GM12864 (cell line): ENCODE data around the gene SARDH.

Experiments used
- DNase-seq: peaks from one replicate; pipeline ENCODE4 v3.0.0-alpha.2; 2011; ENCODE audit warnings: low read depth
- H3K4me3 ChIP-seq: 2 replicates; pipeline ENCODE4 v1.5.1; 2011; ENCODE audit warnings: mild to moderate bottlenecking, low read depth, low read length, control low read depth
- CTCF ChIP-seq: IDR thresholded peaks from 2 replicates; pipeline ENCODE4 v1.5.1; 2011; ENCODE audit warnings: low read depth, mild to moderate bottlenecking, moderate library complexity, low read length, control low read depth, inconsistent platforms; ENCODE audit errors: missing control alignments

The SARDH gene

GRCh38 chr9:133701981-133702797 is 36.0 kb downstream of the SARDH start:
- TF ChIP-seq CTCF = no peak
- no peak for DNase-seq
- no peak overlapping the region for H3K4me3 ChIP-seq

GRCh38 chr9:133701321-133701980 is 36.7 kb downstream of the SARDH start:
- no peak for DNase-seq
- H3K4me3 ChIP-seq = no peak overlapping the region
- no peak for TF ChIP-seq CTCF

- no peak for TF ChIP-seq CTCF
- H3K4me3 ChIP-seq = no peak overlapping the region
- DNase-seq = no peak
Measured at GRCh38 chr9:133700819-133701320, 37.3 kb downstream of the SARDH start.

- no peak overlapping the region for H3K4me3 ChIP-seq
- DNase-seq = no peak
- no peak for TF ChIP-seq CTCF
Measured at GRCh38 chr9:133699546-133699945, 38.6 kb downstream of the SARDH start.

GRCh38 chr9:133696071-133696472 is 42.1 kb downstream of the SARDH start:
- H3K4me3 ChIP-seq = no peak overlapping the region
- no peak for DNase-seq
- TF ChIP-seq CTCF = no peak

GRCh38 chr9:133694686-133695085 is 43.5 kb downstream of the SARDH start:
- no peak for DNase-seq

More at GRCh38 chr9:133694686-133695085, 43.5 kb downstream of the SARDH start:
- TF ChIP-seq CTCF = no peak
- H3K4me3 ChIP-seq = no peak overlapping the region
